GM21717 (cell line): ENCODE data around the gene ACTN2.
A peak's percentile ranks its signal among the peaks of the same experiment; 100 is the strongest.

ENCODE experiments used
- ATAC-seq: cut with Tn5 transposase; IDR thresholded peaks from one replicate; pipeline ENCODE4 v1.9.1; 2021; ENCODE audit warnings: mild to moderate bottlenecking, moderate library complexity; ENCODE audit not compliant: unreplicated experiment

ACTN2 gene

DNA sequence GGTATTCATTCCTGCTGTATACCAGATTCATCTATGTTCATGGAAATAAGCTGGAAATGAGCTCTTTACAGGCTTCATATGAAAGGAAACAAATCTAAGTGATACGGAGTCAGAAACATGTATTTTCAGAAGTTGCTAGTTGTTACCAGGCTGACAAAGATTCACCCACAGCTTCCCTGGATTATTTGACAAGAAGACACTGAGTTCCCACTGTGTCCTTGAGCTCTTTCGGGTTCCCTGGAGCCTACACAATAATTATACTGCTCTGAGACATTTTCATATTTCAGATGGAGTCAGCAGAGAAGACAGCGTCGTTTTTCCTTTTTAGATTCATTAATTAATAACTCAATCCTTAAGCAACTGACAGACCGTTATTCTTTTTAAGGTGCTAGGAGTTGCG is 79.5 kb downstream of the ACTN2 start:
- ATAC-seq = no peak

DNA sequence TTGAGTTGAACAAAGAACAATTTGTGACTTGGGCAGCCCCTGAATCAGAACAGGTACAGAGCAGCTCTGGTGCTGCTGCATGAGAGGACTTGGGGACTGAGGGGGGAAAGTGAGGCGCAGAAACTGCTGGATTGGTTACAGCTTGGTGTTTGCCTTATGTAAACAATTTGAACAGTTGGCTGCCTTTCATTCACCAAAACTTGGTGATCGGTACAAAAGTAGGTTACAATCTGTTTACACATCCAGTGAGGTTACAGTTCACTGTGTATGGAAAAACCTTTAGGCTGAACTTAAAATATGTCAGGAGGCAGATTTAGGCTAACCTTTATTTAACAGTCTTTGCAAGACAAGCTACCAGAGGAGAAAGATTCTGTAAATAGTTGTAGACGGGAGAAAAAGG is 80.2 kb downstream of the ACTN2 start:
- ATAC-seq = no peak

DNA sequence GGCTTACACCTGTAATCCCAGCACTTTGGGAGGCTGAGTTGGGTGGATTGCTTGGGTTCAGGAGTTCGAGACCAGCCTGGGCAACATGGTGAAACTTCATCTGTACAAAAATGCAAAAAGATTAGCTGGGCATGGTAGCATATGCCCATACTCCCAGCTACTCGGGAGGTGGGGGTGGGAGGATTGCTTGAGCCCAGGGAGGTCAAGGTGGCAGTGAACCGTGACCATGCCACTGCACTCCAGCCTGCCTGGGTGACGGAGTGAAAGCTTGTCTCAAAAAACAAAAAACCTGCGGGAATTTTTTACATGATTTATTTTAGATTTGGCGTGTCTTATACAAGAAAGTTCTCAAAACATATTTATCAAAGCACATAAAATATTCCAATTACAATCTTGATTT is 81.0 kb downstream of the ACTN2 start:
- no peak for ATAC-seq

GRCh38 chr1:236768601-236769000 is 82.3 kb downstream of the ACTN2 start:
- ATAC-seq = no peak

- no peak for ATAC-seq
Measured at GRCh38 chr1:236773919-236774318, 87.6 kb downstream of the ACTN2 start.

DNA sequence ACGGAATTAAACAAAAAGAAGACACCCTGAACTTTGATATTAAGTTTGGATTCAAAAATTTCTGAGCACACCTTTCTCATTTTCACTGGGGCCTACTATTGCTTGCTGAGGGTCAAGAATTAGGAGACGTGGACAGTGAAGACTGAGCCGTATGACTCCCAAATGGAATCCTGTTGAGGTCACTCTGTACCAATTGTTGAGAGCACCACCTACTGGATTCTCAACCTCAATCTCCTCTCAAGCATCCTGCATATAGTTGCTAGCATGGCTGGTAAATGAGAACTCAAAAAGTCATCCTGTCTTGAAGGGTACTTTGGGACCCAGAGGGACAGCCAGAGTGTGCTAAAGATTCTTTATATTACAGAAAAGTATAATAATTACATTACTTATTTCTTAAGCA is 88.6 kb downstream of the ACTN2 start:
- ATAC-seq = no peak

GRCh38 chr1:236779312-236779711 is 93.0 kb downstream of the ACTN2 start:
- ATAC-seq = no peak

DNA sequence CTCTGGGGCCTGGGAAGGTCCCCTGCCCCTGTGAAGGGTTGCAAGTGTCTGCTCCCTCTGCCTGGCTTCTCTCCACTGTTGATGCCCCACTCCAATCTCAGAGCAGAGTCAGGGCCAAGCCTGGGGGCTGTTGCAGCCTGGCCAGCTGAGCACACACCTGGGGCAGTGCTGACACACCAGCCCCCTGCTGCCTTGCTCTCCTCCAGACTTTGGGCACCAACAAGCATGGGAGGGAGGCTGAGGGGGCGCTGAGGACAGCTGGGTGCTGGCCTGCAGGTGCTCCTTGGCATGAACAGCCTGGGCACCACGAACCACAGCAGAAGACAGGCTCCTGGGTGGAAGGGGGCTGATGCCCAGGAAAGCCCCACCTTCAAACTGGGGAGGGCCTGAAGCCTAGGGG is 99.2 kb downstream of the ACTN2 start:
- ATAC-seq = no peak

- no peak for ATAC-seq
Measured at GRCh38 chr1:236786453-236786852, 100.2 kb downstream of the ACTN2 start.

DNA sequence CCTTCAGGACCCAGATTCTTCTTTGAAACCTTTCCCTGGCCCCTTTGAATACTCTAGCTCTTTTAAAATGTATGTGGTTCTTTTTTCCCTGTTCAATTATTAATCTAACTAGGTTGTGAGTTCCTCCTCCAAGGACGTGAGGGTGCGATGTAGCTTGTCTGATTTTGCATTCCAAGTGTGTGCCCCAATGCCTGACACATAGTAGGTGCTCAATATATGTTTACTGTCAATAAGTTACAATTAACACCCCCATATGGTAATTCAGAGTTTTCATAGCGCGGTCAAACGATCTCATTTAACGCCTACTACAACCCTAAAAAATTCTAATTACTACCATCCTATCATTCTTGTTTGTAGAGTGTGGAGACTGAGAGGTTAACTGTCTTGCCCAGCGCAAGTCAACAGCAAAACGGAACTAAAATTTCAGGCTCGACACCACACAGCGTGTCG is 108.3 kb downstream of the ACTN2 start:
- ATAC-seq = no peak

DNA sequence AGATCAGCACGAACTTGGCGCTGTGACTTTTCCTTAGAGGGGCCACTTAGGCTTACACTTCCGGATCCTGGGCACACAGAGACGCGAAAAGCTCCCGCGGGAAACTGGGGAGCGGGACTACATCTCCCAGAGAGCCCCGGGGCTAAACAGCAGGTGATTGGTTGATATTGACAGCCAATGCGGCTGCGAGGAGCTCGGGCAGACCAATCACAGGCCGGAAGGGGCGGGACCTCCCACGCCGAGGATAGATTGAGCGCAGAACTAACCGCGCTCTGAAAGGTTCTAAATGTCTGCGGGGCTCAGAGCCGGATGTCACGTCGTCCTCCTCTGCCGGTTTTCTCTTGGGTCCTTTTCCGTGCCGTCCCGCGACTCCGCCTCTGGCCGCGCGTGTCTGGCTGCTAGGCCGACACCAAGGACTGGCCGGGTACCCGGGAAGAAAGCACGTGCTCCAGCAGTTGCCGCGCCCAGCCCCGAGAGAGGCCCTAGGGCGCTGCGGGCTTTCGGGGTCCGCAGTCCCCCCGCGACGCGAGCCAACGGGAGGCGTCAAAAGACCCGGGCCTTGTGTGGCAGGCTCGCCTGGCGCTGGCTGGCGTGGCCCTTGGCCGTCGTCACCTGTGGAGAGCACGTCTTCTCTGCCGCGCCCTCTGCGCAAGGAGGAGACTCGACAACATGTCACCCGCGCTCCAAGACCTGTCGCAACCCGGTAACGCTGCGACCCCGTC is 108.9 kb downstream of the ACTN2 start, which contains the start of gene MTR:
MTR (plus strand) TSS at position 258 of the 722 bp plus-strand sequence; CDS start at position 670, 412 bp downstream.
- peak; percentile 99 for ATAC-seq

DNA sequence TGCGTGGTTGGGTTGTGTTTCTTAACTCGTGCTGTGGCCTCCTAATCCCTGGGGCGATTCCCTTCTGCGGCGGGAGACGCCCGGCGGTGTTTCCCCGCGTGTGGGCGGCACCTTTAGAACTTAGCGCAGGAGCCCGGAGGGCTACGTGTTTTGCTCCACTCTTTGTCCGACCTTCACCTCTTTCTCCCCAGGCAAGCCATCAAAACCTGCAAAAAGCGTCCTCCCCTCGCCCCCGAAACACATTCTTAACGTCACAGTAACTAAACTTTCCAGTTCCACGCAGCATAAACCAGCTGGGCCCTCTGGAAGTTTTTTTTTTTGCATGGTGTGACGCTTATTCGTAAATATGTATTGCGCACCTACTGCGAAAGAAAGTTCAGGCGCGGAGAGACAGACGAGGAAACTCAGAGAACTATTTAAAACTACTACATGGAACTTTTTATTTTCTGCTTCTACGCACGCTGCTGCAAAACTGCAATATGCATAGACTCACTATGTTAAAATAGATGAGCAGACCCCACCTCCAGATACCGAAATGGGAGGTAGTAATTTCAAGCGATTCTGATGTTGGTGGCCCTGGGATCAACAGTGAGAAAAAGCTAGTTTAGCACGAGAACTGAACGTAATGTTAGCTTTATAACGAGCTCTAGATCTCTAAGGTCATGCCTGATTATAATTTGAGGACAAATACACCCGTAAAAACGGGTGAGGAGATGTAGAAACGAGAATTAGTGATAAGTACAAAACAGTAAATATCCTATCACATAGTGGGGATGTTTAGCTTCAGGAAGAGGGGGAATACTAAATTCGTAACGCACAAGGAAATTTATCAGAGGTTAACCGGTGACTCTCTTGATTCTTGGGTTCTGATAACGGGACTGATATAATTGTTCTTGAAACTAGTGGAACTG is 109.7 kb downstream of the ACTN2 start:
- ATAC-seq = peak; percentile 40

- ATAC-seq = no peak
Measured at GRCh38 chr1:236799001-236799400, 112.7 kb downstream of the ACTN2 start.

DNA sequence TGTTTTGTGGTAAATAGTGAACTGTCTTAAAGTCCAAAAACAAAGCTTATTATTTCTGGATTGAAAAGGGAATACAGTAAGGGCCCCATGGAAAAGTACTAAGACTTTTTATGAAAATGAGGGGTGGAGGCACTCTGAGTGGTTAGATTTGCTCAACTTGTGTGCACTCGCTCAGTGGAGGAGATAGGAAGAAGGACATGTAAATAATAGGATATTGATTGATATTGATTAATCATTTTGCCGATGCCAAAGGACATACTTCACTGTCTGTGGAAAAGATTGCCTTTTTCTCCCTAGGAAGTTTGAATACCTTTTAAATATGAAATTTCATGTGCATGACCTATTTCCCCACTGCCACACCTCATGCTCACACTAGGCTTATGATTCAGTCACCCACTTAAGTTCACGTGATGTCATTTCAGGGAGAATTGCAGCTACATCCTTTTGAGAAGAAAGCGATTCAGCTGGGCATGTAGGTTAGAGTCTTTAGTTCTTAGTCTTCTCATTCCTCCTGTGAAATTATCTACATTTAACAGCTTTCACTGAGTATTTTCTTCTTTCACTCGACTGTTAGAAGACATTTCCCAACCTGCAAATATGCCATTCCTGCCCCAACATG is 113.8 kb downstream of the ACTN2 start:
- no peak for ATAC-seq

- no peak for ATAC-seq
Measured at GRCh38 chr1:236800623-236801022, 114.3 kb downstream of the ACTN2 start.

DNA sequence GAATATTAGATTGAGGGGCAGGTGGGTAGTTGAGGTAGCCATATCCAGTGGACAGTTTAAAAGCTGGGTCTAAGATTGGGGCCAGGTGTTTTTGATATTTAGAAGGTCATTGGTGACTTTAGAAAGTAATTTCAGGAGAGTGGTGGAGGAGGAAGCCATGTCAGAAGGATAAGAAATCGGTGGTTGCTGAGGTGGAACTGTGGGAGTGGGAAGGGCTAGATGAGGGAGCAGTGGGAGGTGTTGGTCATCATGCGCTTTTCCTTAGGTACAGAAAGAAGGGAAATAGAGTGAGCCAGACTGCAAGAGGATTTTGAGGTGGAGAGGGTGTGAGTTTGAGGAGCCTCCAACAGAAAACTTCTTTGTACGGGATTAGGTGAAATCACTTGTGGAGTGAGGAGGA is 116.0 kb downstream of the ACTN2 start:
- no peak for ATAC-seq

GRCh38 chr1:236806634-236807033 is 120.3 kb downstream of the ACTN2 start:
- no peak for ATAC-seq

- ATAC-seq = no peak
Measured at GRCh38 chr1:236808005-236808404, 121.7 kb downstream of the ACTN2 start.

DNA sequence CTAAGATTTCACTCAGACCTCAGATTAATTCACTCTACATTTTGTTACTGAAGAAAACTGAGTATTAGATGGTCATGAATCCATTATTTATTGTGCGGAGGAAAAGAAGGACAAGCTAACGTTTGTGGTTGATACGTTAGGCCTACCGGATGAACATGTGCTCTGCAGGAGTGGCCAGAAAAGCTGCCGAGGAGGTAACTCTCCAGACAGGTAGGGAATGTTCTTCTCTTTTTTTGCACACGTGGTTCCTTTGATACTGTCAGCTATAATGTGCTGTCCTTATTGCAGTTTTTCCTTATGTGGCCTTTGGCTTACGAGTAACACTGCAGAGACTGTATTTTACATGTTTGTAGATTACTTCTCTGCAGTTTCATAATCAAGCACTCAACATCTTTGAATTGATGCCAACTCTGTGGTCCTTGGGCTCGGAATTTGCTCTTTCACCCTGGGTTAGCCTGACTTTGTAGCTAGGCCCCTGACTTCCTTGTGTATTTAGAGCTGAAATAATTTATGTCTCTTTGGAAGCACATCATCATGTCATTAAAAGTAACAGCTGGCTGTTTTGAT is 122.3 kb downstream of the ACTN2 start:
- ATAC-seq = no peak

DNA sequence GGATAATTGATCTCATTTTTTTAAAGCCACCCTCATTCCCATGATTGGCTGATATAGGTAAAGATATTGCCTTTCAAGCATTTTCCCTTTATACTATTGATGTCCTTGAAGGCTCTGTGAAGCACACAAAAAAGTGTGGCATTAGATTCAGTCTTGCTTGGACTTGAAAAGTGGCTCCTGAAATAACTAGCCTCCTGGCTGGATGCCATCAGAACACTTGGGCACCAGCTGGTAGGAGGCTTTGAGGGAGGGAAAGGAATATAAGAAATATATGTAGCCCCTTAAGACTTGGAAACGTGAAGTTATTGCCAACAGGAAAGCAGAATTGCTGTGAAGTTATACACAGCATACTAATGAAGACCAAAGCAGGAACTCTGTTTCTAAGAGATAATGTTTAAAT is 122.8 kb downstream of the ACTN2 start:
- ATAC-seq = no peak

DNA sequence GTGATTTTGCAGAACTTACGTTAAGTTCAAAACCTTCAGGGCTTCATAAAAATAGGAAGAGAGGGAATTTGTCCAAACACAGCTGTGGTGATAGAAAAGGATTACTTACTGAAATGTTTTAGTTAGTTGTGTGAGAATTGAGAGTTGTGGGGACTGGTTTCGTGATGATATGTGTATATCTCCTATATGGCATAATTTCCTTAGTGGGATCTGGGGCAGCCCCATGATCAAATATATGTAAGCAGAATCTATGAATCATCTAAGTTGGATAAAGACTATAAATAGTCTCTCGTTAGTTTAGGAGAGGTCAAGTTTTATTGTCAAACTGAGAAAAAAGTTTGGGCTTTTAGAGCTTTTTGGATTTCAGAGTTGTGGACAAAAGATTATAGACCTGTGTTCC is 123.7 kb downstream of the ACTN2 start:
- ATAC-seq = no peak
